ENCODE data around the gene CASQ2. TPM values are rescaled to one million over a fixed set of nuclear protein-coding genes. Genes with fewer than 3 reads are reported as not detected.
"Not testable (repeated sequence)": the region's sequence is repeated elsewhere in the genome, so short reads cannot be mapped to it uniquely, and the experiment has no call there.

The CASQ2 gene
- total and polyA plus RNA-seq, 9 donors, result 0.36 to 43.0 (median 2.3) TPM

DNA sequence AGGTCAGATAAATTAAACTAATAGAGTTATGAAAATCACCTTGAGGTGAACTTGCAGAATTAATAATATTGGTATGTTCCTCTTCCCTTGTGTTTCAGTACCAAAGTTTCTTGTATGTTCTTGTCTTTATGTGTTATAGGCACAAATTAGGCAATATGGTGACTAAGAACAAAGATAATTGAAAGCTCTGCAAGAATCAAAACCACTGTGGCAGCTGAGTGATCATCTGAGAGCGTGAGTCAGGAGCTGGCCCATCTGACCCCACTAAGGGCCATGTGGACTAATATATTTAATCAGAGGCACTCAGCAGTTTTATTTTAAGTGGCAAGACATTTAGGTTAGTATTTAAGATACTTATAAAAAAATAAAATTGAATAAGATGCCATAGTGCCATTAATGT is 12.8 kb upstream of the CASQ2 start:
- Histone ChIP-seq H3K9me3 (no peaks in the 10 kb centered on the region), H3K4me3 (no peak overlapping the region), H3K27ac (no peak overlapping the region), H3K36me3 (no peaks in the 10 kb centered on the region), H3K4me1 (ENCODE audit: insufficient read depth) (no peaks in the 10 kb centered on the region), H3K27me3 (no peaks in the 10 kb centered on the region)
- no peak for DNase-seq
- 86 to 95% (median 89%) methylated on average over 1 of the region's 1 CpG for WGBS, 3 donors
- TF ChIP-seq POLR2A (IDR thresholded peaks at IDR 0.05), result no peak
- intact Hi-C loops (cut with DNase I), result no loop called here

DNA sequence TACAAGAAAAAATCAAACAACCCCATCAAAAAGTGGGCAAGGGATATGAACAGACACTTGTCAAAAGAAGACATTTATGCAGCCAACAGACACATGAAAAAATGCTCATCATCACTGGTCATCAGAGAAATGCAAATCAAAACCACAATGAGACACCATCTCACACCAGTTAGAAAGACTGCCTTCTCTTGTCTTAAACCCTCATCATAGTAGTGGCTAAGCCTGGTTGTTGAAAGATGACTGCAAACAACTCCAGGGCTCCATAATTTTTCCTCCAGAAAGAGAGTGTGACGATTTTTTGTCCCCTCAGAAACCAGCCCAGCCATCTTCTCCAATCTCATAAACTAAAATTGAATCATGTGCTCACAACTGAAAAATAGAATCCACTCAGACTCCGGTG is 12.1 kb upstream of the CASQ2 start:
- H3K4me1 ChIP-seq (ENCODE audit: insufficient read depth); H3K27me3 ChIP-seq; H3K4me3 ChIP-seq; H3K36me3 ChIP-seq; DNase-seq; H3K9me3 ChIP-seq; H3K27ac ChIP-seq; intact Hi-C loops (cut with DNase I): not testable (repeated sequence)
- WGBS, 3 donors, result 43 to 75% (median 67%) methylated on average over 2 of the region's 2 CpGs

DNA sequence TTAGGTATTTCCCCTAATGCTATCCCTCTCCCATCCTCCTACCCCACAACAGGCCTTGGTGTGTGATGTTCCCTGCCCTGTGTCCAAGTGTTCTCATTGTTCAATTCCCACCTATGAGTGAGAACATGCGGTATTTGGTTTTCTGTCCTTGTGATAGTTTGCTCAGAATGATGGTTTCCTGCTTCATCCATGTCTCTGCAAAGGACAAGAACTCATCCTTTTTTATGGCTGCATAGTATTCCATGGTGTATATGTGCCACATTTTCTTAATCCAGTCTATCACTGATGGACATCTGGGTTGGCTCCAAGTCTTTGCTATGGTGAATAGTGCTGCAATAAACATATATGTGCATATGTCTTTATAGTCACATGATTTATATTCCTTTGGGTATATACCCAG is 10.6 kb upstream of the CASQ2 start:
- not testable (repeated sequence) for H3K4me3 ChIP-seq; H3K27ac ChIP-seq; H3K27me3 ChIP-seq; H3K4me1 ChIP-seq (ENCODE audit: insufficient read depth); H3K9me3 ChIP-seq; H3K36me3 ChIP-seq; DNase-seq
- intact Hi-C loops (cut with DNase I), result loop anchor here in 1 of 4 donors (10.0 kb wide), 1 partner anchor 64 kb away; no protein-coding TSS in a partner anchor
- 85 to 100% (median 100%) methylated on average over 1 of the region's 1 CpG for WGBS, 3 donors

DNA sequence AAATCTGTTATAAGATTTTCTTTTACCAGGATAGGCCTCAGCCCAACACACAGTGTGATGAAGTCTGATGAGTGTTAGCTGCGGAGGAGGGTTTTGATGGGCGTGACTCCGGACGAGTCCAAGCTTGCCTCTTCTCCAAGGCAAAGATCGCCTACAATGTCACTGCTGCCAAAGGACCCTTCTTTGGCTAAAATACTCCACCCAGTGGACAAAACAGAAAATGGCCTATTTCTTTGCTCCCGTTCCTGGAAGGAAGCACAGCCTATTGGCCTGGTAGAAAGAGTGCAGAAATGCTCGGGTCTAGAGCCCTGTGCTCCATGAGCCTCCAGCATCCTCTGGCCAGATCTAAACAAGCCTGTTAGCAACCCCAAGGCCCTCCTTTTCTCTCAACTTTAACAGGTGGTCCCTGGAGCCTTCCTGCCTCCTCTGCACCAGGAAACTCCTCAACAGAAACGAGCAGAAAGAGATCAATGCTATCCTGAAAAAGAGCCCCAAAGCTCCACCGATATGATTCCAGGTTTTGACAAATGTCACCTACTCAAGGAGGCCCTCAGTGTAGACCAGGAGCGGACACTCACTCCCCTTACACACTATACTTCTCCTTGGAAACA is 3.4 kb upstream of the CASQ2 start:
- 24 to 26% (median 25%) methylated on average over 10 of the region's 10 CpGs for WGBS, 3 donors
- Histone ChIP-seq H3K4me3 (no peak overlapping the region), H3K27ac (no peak overlapping the region), H3K27me3 (no peaks in the 10 kb centered on the region), H3K36me3 (no peaks in the 10 kb centered on the region), H3K9me3 (no peaks in the 10 kb centered on the region), H3K4me1 (ENCODE audit: insufficient read depth) (no peaks in the 10 kb centered on the region)
- no peak for TF ChIP-seq POLR2A (IDR thresholded peaks at IDR 0.05)
- TF ChIP-seq, protein P1, sequence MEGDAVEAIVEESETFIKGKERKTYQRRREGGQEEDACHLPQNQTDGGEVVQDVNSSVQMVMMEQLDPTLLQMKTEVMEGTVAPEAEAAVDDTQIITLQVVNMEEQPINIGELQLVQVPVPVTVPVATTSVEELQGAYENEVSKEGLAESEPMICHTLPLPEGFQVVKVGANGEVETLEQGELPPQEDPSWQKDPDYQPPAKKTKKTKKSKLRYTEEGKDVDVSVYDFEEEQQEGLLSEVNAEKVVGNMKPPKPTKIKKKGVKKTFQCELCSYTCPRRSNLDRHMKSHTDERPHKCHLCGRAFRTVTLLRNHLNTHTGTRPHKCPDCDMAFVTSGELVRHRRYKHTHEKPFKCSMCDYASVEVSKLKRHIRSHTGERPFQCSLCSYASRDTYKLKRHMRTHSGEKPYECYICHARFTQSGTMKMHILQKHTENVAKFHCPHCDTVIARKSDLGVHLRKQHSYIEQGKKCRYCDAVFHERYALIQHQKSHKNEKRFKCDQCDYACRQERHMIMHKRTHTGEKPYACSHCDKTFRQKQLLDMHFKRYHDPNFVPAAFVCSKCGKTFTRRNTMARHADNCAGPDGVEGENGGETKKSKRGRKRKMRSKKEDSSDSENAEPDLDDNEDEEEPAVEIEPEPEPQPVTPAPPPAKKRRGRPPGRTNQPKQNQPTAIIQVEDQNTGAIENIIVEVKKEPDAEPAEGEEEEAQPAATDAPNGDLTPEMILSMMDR (IDR thresholded peaks at IDR 0.05), result peak in 2 of 3 donors; percentile 67 to 72
- intact Hi-C loops (cut with DNase I), result loop anchor here in 2 of 4 donors (5.0 to 10.0 kb wide), 2 partner anchors 55 to 57 kb away; no protein-coding TSS in a partner anchor
- DNase-seq, result peak; percentile 57 to 76 (median 61)

DNA sequence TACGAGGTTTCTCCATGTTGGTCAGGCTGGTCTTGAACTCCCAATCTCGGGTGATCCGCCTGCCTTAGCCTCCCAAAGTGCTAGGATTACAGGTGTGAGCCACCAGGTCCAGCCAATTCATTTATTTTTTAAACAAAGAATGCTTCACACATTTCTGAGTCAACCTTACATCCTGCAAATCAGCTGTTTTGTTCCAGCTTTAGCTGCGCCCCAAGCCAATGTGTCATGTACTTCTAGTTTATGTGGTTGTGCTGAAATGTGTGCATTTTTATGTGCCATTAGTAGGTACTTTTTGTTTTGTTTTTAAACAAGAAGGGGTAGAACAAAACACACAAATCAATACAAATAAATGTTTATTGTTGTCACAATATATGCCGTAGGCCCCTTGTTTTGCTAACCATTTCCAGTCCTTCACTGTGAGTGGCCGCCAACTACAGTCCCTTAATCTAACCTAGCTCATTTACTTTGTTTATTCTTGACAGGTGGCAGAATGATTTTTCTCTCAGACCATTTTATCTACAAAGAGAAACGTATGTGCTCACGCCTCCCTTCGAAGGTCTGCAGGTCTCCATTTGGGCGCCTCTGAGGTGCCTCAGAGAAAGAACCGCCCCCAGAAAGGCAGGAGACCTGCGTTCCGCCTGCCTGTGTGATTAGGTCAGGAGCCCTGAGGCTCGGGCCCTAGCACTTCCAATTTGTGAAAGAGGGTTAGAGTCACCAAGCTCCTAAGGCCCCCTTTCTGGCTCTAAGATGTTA is 2.8 kb upstream of the CASQ2 start:
- no peak for DNase-seq
- H3K4me3 ChIP-seq, result no peak overlapping the region
- H3K27me3 ChIP-seq, result no peaks in the 10 kb centered on the region
- 59 to 69% (median 62%) methylated on average over 14 of the region's 14 CpGs for WGBS, 3 donors
- intact Hi-C loops (cut with DNase I), result loop anchor here in 2 of 4 donors (5.0 to 10.0 kb wide), 2 partner anchors 54 to 56 kb away; no protein-coding TSS in a partner anchor
- no peaks in the 10 kb centered on the region for H3K4me1 ChIP-seq (ENCODE audit: insufficient read depth)
- TF ChIP-seq POLR2A (IDR thresholded peaks at IDR 0.05), result no peak
- no peak for TF ChIP-seq EP300 (IDR thresholded peaks at IDR 0.05)
- TF ChIP-seq, protein P1 (IDR thresholded peaks at IDR 0.05), result no peak
- no peaks in the 10 kb centered on the region for H3K9me3 ChIP-seq
- no peak overlapping the region for H3K27ac ChIP-seq
- H3K36me3 ChIP-seq, result no peaks in the 10 kb centered on the region

DNA sequence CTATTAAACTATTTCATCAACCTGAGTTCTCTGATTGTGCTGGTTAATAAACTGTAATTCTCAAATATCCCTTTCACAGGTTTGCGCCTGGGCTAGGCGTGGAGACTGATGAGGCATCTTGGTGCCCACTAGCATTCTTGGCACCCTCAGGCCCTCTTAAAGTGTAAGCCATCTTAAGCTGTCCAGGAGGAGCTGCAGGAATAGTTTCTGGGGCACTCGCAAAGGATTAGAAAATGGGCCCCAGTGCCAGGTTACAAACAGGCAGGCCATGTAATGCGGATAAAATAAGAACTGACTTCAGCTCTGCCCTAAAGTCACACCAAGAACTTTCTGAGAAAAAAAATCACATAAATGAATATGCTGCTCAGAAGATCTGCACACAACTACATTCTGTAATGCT is 1.1 kb downstream of the CASQ2 start:
- H3K4me3 ChIP-seq, result no peak overlapping the region
- H3K27me3 ChIP-seq, result no peaks in the 10 kb centered on the region
- WGBS, 3 donors, result 84 to 93% (median 88%) methylated on average over 4 of the region's 4 CpGs
- no peak for DNase-seq
- H3K9me3 ChIP-seq, result no peaks in the 10 kb centered on the region
- TF ChIP-seq, protein P1 (IDR thresholded peaks at IDR 0.05), result no peak
- TF ChIP-seq POLR2A (IDR thresholded peaks at IDR 0.05) (no peak), EP300 (IDR thresholded peaks at IDR 0.05) (no peak)
- no peaks in the 10 kb centered on the region for H3K36me3 ChIP-seq
- H3K27ac ChIP-seq, result no peak overlapping the region
- intact Hi-C loops (cut with DNase I), result loop anchor here in 2 of 4 donors (5.0 to 10.0 kb wide), 3 partner anchors 50 to 490 kb away; no protein-coding TSS in a partner anchor
- H3K4me1 ChIP-seq (ENCODE audit: insufficient read depth), result no peaks in the 10 kb centered on the region
